A172 (cell line): ENCODE results near the gene TMEM169. TPM values are rescaled to one million over a fixed set of nuclear protein-coding genes. Genes with fewer than 3 reads are reported as not detected.

Source experiments
- DNase-seq: peaks from one replicate; pipeline ENCODE4 v3.0.0-alpha.2; 2015; ENCODE audit warnings: low spot score
- total RNA-seq: library from RNA; depleted of rRNA; stranded (reverse); fragments of >200 nt; shearing (Covaris generic); gene quantifications from 2 replicates; pipeline ENCODE4 v1.2.3, GENCODE V29; 2014; rRNA removed

TMEM169 gene
- 0.48 and 0.52 TPM in 2 replicates for total RNA-seq

GRCh38 chr2:216081487-216082116 is at the start of gene TMEM169, which contains the start of gene PECR:
Gene TMEM169 (plus strand): TSS chr2:216081919. CDS start chr2:216095964, 14,045 bp downstream.
Gene PECR (minus strand): TSS chr2:216081809. CDS start chr2:216081741, 68 bp downstream.
- peak; percentile 71 for DNase-seq

- DNase-seq = peak; percentile 41
Measured at GRCh38 chr2:216031960-216032689, 49.6 kb upstream of the TMEM169 start.

GRCh38 chr2:216033403-216033802 is 48.3 kb upstream of the TMEM169 start:
- DNase-seq = no peak

GRCh38 chr2:216034065-216034464 is 47.7 kb upstream of the TMEM169 start:
- peak; percentile 52 for DNase-seq

- no peak for DNase-seq
Measured at GRCh38 chr2:216039918-216040317, 41.8 kb upstream of the TMEM169 start.

GRCh38 chr2:216041438-216041837 is 40.3 kb upstream of the TMEM169 start:
- DNase-seq = no peak

- DNase-seq = no peak
Measured at GRCh38 chr2:216043949-216044348, 37.8 kb upstream of the TMEM169 start.

GRCh38 chr2:216044883-216045486 is 36.7 kb upstream of the TMEM169 start:
- DNase-seq = no peak

- no peak for DNase-seq
Measured at GRCh38 chr2:216047397-216047796, 34.3 kb upstream of the TMEM169 start.

GRCh38 chr2:216049452-216049851 is 32.3 kb upstream of the TMEM169 start:
- no peak for DNase-seq

GRCh38 chr2:216051350-216051749 is 30.4 kb upstream of the TMEM169 start:
- no peak for DNase-seq

- no peak for DNase-seq
Measured at GRCh38 chr2:216052420-216052819, 29.3 kb upstream of the TMEM169 start.

- DNase-seq = no peak
Measured at GRCh38 chr2:216055680-216056079, 26.0 kb upstream of the TMEM169 start.

- no peak for DNase-seq
Measured at GRCh38 chr2:216056739-216057138, 25.0 kb upstream of the TMEM169 start.

- DNase-seq = peak; percentile 27
Measured at GRCh38 chr2:216057688-216058193, 24.0 kb upstream of the TMEM169 start.

GRCh38 chr2:216059233-216059834 is 22.4 kb upstream of the TMEM169 start:
- DNase-seq = no peak

- no peak for DNase-seq
Measured at GRCh38 chr2:216064014-216064630, 17.6 kb upstream of the TMEM169 start.

GRCh38 chr2:216064665-216065064 is 17.1 kb upstream of the TMEM169 start:
- DNase-seq = no peak

- DNase-seq = peak; percentile 13
Measured at GRCh38 chr2:216066230-216066629, 15.5 kb upstream of the TMEM169 start.

GRCh38 chr2:216069028-216069427 is 12.7 kb upstream of the TMEM169 start:
- no peak for DNase-seq

GRCh38 chr2:216070195-216070594 is 11.5 kb upstream of the TMEM169 start:
- DNase-seq = no peak
